Lung (tissue), 12 donors: ENCODE results near the gene RIC8B. TPM values are rescaled to one million over a fixed set of nuclear protein-coding genes. Genes with fewer than 3 reads are reported as not detected.

Experiments
- ATAC-seq: fragments of 200-7000 bp; cut with Tn5 transposase; one replicate; pipeline ENCODE4 v1.9.1; 2020; ENCODE audit warnings: moderate number of reproducible peaks; ENCODE audit not compliant: insufficient read depth, low FRiP score
- DNase-seq, 3 donors: peaks; one replicate each; pipeline ENCODE4 v3.0.0-alpha.2; 2013 to 2017
- H3K27ac ChIP-seq, 2 donors: one replicate each; pipeline ENCODE4 v1.5.1; 2013; ENCODE audit warnings: mild to moderate bottlenecking in 2 of 2, moderate library complexity in 2 of 2, control low read depth in 1 of 2, inconsistent platforms in 1 of 2, low read depth in 1 of 2, low read length in 1 of 2
- H3K27me3 ChIP-seq, 3 donors: one replicate each; pipeline ENCODE4 v1.5.1; 2013; ENCODE audit warnings: low read length in 2 of 3; ENCODE audit not compliant: control insufficient read depth in 3 of 3, insufficient read depth in 3 of 3
- H3K36me3 ChIP-seq, 4 donors: one replicate each; pipeline ENCODE4 v1.5.1; 2013; ENCODE audit warnings: low read length in 4 of 4, mild to moderate bottlenecking in 1 of 4, moderate library complexity in 1 of 4; ENCODE audit not compliant: control insufficient read depth in 4 of 4, insufficient read depth in 4 of 4
- H3K4me1 ChIP-seq, 5 donors: one replicate each; pipeline ENCODE4 v1.5.1; 2013; ENCODE audit warnings: low read length in 5 of 5, mild to moderate bottlenecking in 2 of 5, moderate library complexity in 1 of 5; ENCODE audit not compliant: control insufficient read depth in 5 of 5, insufficient read depth in 5 of 5
- H3K4me3 ChIP-seq: one replicate; pipeline ENCODE4 v1.5.1; 2013; ENCODE audit warnings: mild to moderate bottlenecking, control low read depth, moderate library complexity
- H3K9ac ChIP-seq, 2 donors: one replicate each; pipeline ENCODE4 v1.5.1; 2013; ENCODE audit warnings: low read length in 2 of 2, control low read depth in 1 of 2; ENCODE audit not compliant: insufficient read depth in 1 of 2
- H3K9me3 ChIP-seq, 4 donors: one replicate each; pipeline ENCODE4 v1.5.1; 2013; ENCODE audit warnings: low read length in 3 of 4, mild to moderate bottlenecking in 1 of 4, moderate library complexity in 1 of 4; ENCODE audit not compliant: control insufficient read depth in 4 of 4, insufficient read depth in 3 of 4
- CTCF ChIP-seq: IDR thresholded peaks from 2 replicates; pipeline ENCODE4 v1.5.1; 2012; ENCODE audit warnings: mild to moderate bottlenecking; ENCODE audit errors: control extremely low read depth, extremely low read depth
- WGBS, 2 donors: extraction: QIAGEN DNeasy Blood & Tissue Kit; methylation state at CpG; one replicate each; pipeline ENCODE4 v1.1.7; 2013; 5-methylcytosine and 5-hydroxymethylcytosine counted together
- polyA plus RNA-seq, 2 donors: library from polyadenylated mRNA; stranded (reverse); fragments of 200-250 nt; gene quantifications; one replicate each; pipeline ENCODE4 v1.2.1, GENCODE V29; 2013
- total RNA-seq, 2 donors: library from RNA; depleted of rRNA in 1 of 2; stranded (reverse); fragments of >200 nt in 1 of 2; gene quantifications; one replicate each; pipeline ENCODE4 v1.2.1, GENCODE V29; 2014 to 2021
- donor health status: control.
- donor health status: control.
- donor health status: Bipolar disorder and iron deficiency.
- donor health status: healthy.
- donor health status: DM: yes; HTN: yes; CAD: no.

The RIC8B gene
- total and polyA plus RNA-seq, 4 donors, result 3.3 to 14.4 (median 8.2) TPM

GRCh38 chr12:106791531-106791930 is 17.0 kb downstream of the RIC8B start:
- no peak for DNase-seq
- no peak overlapping the region for H3K27ac ChIP-seq
- no peaks in the 10 kb centered on the region for H3K27me3 ChIP-seq
- no peaks in the 10 kb centered on the region for H3K9me3 ChIP-seq
- TF ChIP-seq CTCF, result no peak
- H3K4me1 ChIP-seq, result peaks cover 0 to 2% (median 0%) of the 10 kb centered on the region in 5 donors
- peaks cover 5 to 14% (median 7%) of the 10 kb centered on the region in 4 donors for H3K36me3 ChIP-seq
- no peak overlapping the region for H3K4me3 ChIP-seq
- no peak overlapping the region for H3K9ac ChIP-seq
- ATAC-seq, result no peak

- no peak overlapping the region for H3K27ac ChIP-seq
- DNase-seq (no peak), ATAC-seq (no peak)
- peaks cover 5 to 14% (median 8%) of the 10 kb centered on the region in 4 donors for H3K36me3 ChIP-seq
- H3K4me3 ChIP-seq, result no peak overlapping the region
- H3K9ac ChIP-seq, result no peak overlapping the region
- no peak for TF ChIP-seq CTCF
- WGBS, 2 donors, result 92% methylated on average over 1 of the region's 1 CpG
- H3K9me3 ChIP-seq, result no peaks in the 10 kb centered on the region
- peaks cover 0 to 5% (median 0%) of the 10 kb centered on the region in 5 donors for H3K4me1 ChIP-seq
- H3K27me3 ChIP-seq, result no peaks in the 10 kb centered on the region
Measured at GRCh38 chr12:106794369-106794768, 19.9 kb downstream of the RIC8B start.

- Histone ChIP-seq H3K9ac (no peak overlapping the region), H3K36me3 (peaks cover 1 to 6% (median 5%) of the 10 kb centered on the region in 4 donors), H3K4me3 (no peak overlapping the region), H3K4me1 (peaks cover 0 to 12% (median 0%) of the 10 kb centered on the region in 5 donors), H3K27me3 (no peaks in the 10 kb centered on the region), H3K27ac (no peak overlapping the region), H3K9me3 (no peaks in the 10 kb centered on the region)
- no peak for DNase-seq
- WGBS, 2 donors, result 17 to 35% methylated on average over 1 of the region's 1 CpG
- no peak for ATAC-seq
- TF ChIP-seq CTCF, result no peak
Measured at GRCh38 chr12:106801167-106801708, 26.8 kb downstream of the RIC8B start.
